NB4 (cell line): ENCODE data around the gene SOX13.

Experiments
- DNase-seq: peaks from one replicate; pipeline ENCODE4 v3.0.0; 2010; ENCODE audit warnings: low read depth
- H3K4me3 ChIP-seq: one replicate; pipeline ENCODE4 v1.5.1; 2011; ENCODE audit warnings: mild to moderate bottlenecking, low read depth, low read length, moderate library complexity
- CTCF ChIP-seq: IDR thresholded peaks from one replicate; pipeline ENCODE4 v1.5.1; 2012; ENCODE audit warnings: low read depth, low read length
- MAX ChIP-seq: IDR thresholded peaks from 2 replicates; pipeline ENCODE4 v1.6.1; 2011; ENCODE audit warnings: low read depth, low read length
- MYC ChIP-seq: IDR thresholded peaks from 2 replicates; pipeline ENCODE4 v1.6.1; 2011; ENCODE audit warnings: low read depth, low read length
- POLR2A ChIP-seq: IDR thresholded peaks from 2 replicates; pipeline ENCODE4 v1.6.1; 2011; ENCODE audit warnings: mild to moderate bottlenecking; ENCODE audit not compliant: insufficient read length; ENCODE audit errors: extremely low read depth

SOX13 gene

GRCh38 chr1:204103431-204103741 is 30.5 kb downstream of the SOX13 start:
- no peak for DNase-seq
- no peak for TF ChIP-seq CTCF
- TF ChIP-seq MYC = no peak
- no peak for TF ChIP-seq MAX
- no peak for TF ChIP-seq POLR2A
- no peak overlapping the region for H3K4me3 ChIP-seq

- peak; percentile 60 for DNase-seq
- no peak for TF ChIP-seq MYC
- TF ChIP-seq POLR2A = no peak
- no peak for TF ChIP-seq CTCF
- TF ChIP-seq MAX = no peak
- no peak overlapping the region for H3K4me3 ChIP-seq
These were observed 31.6 kb downstream of the SOX13 start for GRCh38 chr1:204104331-204105130.

GRCh38 chr1:204105131-204105515 is 32.2 kb downstream of the SOX13 start:
- no peak for TF ChIP-seq POLR2A
- no peak for TF ChIP-seq MYC
- no peak for TF ChIP-seq CTCF
- no peak for TF ChIP-seq MAX
- DNase-seq = no peak
- no peak overlapping the region for H3K4me3 ChIP-seq

- no peak overlapping the region for H3K4me3 ChIP-seq
- no peak for TF ChIP-seq MYC
- no peak for DNase-seq
These were observed 33.9 kb downstream of the SOX13 start for GRCh38 chr1:204106825-204107224.

- no peak for DNase-seq
- no peak for TF ChIP-seq POLR2A
- TF ChIP-seq CTCF = no peak
- no peak for TF ChIP-seq MYC
- no peak for TF ChIP-seq MAX
- no peak overlapping the region for H3K4me3 ChIP-seq
These were observed 35.0 kb downstream of the SOX13 start for GRCh38 chr1:204107892-204108291.

GRCh38 chr1:204108312-204109141 is 35.6 kb downstream of the SOX13 start:
- no peak overlapping the region for H3K4me3 ChIP-seq
- no peak for DNase-seq
- TF ChIP-seq MYC (no peak), MAX (no peak), CTCF (no peak), POLR2A (no peak)
